ENCODE data around the gene MAPK11.

The MAPK11 gene

DNA sequence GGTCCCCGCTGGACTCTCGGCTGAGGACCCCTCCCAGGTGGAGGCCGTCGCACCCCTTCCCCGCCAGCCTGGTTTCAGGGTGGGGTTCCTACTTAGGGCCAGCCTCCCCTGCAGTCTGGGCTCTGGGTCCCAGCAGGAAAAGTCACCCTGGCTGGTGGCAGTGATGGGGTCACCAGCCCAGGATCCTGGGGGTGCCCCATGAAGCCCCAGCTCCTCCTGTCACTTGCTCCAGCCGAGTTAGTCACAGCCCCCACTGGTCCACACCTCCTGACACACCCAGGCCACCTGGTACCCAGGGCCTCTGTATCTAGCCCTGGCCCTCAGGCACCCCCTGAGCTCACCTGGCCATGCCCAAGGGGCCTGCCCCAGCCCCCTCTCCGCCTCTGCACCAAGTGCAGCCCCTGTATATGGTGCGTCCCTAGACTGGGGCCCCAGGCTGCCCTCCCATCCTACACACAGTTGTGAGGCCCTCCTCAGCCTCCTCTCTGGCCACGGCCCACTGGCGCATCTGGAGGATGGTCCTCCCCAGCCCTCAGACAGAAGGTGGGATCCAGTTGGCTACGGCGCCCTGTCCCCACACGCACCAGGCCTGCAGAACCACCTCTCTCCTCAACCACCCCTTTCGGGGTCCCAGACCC is 30.6 kb upstream of the MAPK11 start:
- Histone ChIP-seq H3K9me3 (no peaks in the 10 kb centered on the region), H3K4me1 (peaks cover 25 to 100% (median 96%) of the 10 kb centered on the region in 4 donors), H3K36me3 (peaks cover 0 to 5% (median 0%) of the 10 kb centered on the region in 3 donors), H3K4me3 (peak overlapping the region; percentile 46 to 47), H3K27ac (peak overlapping the region; percentile 92 to 95), H3K27me3 (no peaks in the 10 kb centered on the region)
- intact Hi-C loops (cut with DNase I; ENCODE audit: low total_unique reads) = loop anchor here (10.0 kb wide), 1 partner anchor 336 kb away; the partner anchor contains the start of gene PIM3
- DNase-seq = no peak
- TF ChIP-seq, protein P1, sequence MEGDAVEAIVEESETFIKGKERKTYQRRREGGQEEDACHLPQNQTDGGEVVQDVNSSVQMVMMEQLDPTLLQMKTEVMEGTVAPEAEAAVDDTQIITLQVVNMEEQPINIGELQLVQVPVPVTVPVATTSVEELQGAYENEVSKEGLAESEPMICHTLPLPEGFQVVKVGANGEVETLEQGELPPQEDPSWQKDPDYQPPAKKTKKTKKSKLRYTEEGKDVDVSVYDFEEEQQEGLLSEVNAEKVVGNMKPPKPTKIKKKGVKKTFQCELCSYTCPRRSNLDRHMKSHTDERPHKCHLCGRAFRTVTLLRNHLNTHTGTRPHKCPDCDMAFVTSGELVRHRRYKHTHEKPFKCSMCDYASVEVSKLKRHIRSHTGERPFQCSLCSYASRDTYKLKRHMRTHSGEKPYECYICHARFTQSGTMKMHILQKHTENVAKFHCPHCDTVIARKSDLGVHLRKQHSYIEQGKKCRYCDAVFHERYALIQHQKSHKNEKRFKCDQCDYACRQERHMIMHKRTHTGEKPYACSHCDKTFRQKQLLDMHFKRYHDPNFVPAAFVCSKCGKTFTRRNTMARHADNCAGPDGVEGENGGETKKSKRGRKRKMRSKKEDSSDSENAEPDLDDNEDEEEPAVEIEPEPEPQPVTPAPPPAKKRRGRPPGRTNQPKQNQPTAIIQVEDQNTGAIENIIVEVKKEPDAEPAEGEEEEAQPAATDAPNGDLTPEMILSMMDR (IDR thresholded peaks at IDR 0.05) = no peak

DNA sequence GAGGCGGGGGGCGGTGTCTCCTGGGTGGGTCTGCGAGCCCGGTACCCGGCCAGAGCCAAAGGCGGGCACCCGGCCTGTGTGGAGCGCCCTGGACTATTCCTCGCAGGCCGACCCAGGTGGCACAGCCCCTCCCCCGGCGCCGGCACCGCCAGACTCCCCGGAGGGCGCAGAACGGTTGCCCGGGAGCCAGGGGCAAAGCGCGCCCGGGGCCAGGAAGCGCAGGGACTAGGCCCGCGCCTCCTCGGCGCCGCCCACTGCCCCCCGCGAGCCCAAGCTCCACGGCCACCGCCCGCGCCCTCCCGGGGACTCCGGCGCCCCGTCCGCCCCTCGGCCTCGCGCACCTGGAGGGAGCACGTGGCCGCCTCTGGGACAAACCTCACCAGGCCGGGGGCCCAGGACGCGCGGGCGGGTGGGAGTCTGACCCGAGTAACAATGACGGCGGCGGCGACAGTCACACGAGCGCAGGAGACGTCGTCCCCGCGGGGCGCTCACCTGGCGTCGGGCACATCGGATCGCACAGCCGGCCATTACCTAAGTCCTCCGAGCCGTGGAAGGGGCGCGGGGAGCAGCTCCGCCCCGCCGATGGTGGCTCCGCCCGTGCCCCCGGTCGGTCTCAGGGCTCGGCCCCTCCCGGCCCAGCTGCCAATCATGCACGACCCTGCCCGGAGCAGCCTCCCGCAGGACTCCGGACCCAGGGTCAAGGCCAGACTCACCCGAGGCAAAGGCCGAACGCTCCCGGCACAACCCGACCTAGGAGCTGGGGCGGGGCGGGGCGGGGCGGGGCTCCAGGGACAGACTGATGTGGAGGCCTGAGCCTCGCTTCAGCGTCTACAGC is 29.8 kb upstream of the MAPK11 start:
- intact Hi-C loops (cut with DNase I; ENCODE audit: low total_unique reads) = loop anchor here (10.0 kb wide), 1 partner anchor 335 kb away; the partner anchor contains the start of gene PIM3
- DNase-seq = no peak
- peaks cover 0 to 5% (median 0%) of the 10 kb centered on the region in 3 donors for H3K36me3 ChIP-seq
- H3K27me3 ChIP-seq = no peaks in the 10 kb centered on the region
- TF ChIP-seq, protein P1 (IDR thresholded peaks at IDR 0.05) = no peak
- peaks cover 24 to 100% (median 92%) of the 10 kb centered on the region in 4 donors for H3K4me1 ChIP-seq
- H3K27ac ChIP-seq = peak overlapping the region; percentile 92 to 95
- H3K9me3 ChIP-seq = no peaks in the 10 kb centered on the region
- peak overlapping the region; percentile 46 to 47 for H3K4me3 ChIP-seq

DNA sequence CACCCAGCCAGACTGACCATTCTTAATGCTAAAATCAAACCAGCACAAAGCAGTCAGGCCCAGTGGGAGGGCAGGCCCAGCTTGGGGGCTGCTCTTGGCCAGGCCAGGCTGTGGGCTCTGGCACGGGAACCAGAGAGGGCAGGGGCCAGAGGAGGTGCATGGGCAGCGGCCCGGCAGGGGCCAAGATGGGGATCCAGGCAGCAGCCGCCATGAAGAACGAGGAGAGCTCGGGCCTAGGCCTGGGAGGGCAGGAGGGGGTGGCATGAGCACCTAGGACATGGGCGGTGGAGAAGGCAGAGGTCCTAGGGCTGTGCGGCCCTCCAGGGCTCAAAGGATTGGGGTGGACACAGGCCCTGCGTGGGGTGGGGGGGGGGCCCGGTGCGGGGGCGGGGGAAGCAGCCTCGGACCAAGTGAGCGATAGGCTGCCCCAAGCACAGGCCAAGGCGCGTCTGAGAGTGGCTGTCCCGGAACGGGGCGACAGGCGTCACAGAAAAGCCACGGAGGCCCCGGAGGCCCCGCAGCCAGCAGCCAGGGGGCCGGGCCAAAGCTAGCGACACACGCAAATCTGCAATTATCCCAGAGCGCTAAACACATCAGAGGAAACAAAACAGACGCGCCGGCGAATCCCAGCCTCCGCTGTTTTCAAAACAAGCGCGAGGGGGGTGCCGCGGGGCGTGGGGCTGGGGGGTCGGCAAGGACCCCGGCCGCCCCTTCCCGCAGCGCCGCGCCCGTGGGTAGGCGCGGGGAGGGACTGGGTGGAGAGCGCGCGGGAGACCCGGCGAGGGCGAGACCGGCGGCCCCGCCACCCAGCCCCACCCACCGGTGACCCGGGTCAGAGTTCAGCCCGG is 29.0 kb upstream of the MAPK11 start:
- H3K9me3 ChIP-seq = no peaks in the 10 kb centered on the region
- TF ChIP-seq, protein P1 (IDR thresholded peaks at IDR 0.05) = no peak
- no peak for DNase-seq
- H3K4me1 ChIP-seq = peaks cover 16 to 100% (median 91%) of the 10 kb centered on the region in 4 donors
- no peaks in the 10 kb centered on the region for H3K27me3 ChIP-seq
- H3K4me3 ChIP-seq = peak overlapping the region; percentile 46 to 47
- intact Hi-C loops (cut with DNase I; ENCODE audit: low total_unique reads) = no loop called here
- peaks cover 0 to 5% (median 0%) of the 10 kb centered on the region in 3 donors for H3K36me3 ChIP-seq
- peak overlapping the region; percentile 92 to 95 for H3K27ac ChIP-seq

DNA sequence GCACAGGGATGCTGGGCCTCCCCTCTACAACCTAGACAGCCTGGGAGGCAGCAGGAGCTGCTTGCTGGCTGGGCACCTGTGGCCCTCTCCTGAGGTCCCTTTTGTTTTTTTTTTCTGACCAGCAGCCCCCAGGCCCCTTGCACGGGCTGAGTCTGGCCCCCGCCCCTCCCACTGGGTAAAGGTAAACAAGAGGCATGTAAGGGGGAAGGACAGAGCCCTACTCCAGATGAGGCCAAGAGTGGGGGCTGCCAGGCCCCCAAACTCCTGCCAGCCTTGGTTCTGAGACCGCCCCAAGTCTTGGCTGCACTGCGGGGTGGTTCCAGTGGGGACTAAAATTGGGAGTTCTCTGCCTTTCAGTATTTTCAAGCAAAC is 28.1 kb upstream of the MAPK11 start:
- no peaks in the 10 kb centered on the region for H3K27me3 ChIP-seq
- H3K36me3 ChIP-seq = peaks cover 0 to 2% (median 0%) of the 10 kb centered on the region in 3 donors
- intact Hi-C loops (cut with DNase I; ENCODE audit: low total_unique reads) = no loop called here
- peaks cover 10 to 100% (median 91%) of the 10 kb centered on the region in 4 donors for H3K4me1 ChIP-seq
- no peak overlapping the region for H3K4me3 ChIP-seq
- TF ChIP-seq, protein P1 (IDR thresholded peaks at IDR 0.05) = no peak
- DNase-seq = no peak
- no peaks in the 10 kb centered on the region for H3K9me3 ChIP-seq
- H3K27ac ChIP-seq = peak overlapping the region; percentile 92 to 95
